SHP77 (cell line): ENCODE data around the gene LHFPL6.

Experiments
- DNase-seq, 2 experiments: peaks; one replicate each; lab custom pipeline; 2025; lab: John Stamatoyannopoulos, UW

LHFPL6 gene

GRCh38 chr13:39462428-39462827 lies 140.6 kb downstream of the LHFPL6 start:
- DNase-seq = no peak

DNA sequence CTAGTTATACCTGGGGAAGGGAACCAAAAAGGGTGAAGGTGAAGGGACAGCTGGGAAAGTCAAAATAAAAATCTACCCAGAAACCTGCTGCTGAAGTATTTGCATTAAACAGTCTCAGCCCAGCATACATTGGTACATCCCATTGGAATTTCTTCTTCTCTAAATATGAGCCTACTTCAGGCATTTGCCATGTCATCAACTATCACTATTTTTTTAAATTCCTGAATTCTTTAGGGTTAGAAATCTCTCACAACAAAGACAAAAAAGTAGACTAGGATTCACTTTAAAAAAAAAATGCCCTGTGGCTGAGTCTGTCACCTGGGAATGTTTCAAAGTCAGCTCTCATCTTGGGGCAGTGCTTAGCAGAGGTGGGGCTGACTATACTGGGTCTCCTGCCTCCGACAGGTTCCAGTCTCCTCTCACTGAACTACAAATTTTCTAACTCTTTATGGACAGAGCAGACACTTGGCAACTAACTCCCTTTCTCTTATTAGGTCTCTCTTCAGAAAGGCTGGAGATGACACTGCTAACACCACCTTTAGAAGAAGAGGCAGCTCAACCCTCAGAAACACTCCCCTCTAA lies 141.2 kb downstream of the LHFPL6 start:
- no peak for DNase-seq

- DNase-seq = no peak
Measured at GRCh38 chr13:39457274-39457673, 145.7 kb downstream of the LHFPL6 start.

GRCh38 chr13:39455521-39456175 lies 147.3 kb downstream of the LHFPL6 start:
- DNase-seq = no peak

DNA sequence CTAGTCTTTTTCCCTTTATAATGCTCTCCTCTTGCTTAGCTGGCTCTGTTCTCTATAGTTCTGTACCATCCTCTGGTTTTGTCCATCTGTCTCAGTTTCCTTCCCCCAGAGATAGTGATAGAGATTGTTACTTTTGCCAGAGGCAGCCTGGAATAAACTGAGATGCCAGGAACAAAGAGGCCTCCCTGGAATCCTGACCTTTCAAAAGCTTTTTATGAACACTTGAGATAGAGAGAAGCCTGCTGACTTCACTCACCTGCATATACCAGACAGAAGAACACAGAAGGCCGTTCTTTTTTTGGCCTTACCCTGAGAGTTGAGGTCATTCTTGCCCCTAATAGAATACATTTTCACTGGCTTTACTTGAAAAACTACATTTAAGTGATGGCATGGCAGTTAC lies 150.2 kb downstream of the LHFPL6 start:
- peak; percentile 5 to 32 for DNase-seq

DNA sequence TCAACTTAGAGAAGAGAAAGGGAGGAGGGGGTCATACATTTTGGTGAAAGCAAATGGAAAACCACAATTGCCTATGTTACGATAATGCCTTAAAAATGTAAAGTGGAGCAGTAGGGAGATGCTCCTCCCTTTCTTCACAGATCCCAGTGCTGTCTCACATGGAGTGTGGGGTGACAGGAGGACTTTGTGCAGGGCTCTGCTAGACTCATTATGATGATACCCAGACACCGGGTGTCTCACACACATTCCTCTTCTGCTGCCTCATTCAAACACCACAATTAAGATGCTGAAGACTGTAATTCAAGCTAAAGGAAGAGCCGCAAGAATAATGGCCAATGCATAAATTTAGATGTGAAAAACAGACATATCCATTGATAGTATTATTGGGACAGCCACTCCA lies 150.6 kb downstream of the LHFPL6 start:
- DNase-seq = no peak

DNA sequence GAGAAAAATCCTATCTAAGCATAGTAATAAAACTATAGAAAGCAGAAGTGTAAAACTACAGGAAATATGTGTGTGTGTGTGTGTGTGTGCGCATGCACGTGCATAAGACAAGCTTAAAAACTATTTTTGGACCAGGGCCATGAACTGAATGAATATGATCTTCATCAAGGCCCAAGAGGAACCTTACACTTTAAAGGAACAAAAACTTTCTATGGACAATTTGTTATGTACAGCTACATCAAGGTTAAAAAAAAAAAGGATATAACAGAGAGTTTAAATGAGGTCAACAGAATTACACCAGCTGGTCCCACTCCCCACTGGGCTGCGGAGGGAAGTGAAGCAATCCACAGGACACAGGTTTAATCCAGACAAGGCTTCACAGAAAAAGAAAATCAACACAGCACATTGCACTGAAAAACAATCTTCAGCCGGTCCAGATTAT lies 151.1 kb downstream of the LHFPL6 start:
- DNase-seq = peak in 1 of 2 experiments; percentile 35

GRCh38 chr13:39451301-39451700 lies 151.7 kb downstream of the LHFPL6 start:
- no peak for DNase-seq

DNA sequence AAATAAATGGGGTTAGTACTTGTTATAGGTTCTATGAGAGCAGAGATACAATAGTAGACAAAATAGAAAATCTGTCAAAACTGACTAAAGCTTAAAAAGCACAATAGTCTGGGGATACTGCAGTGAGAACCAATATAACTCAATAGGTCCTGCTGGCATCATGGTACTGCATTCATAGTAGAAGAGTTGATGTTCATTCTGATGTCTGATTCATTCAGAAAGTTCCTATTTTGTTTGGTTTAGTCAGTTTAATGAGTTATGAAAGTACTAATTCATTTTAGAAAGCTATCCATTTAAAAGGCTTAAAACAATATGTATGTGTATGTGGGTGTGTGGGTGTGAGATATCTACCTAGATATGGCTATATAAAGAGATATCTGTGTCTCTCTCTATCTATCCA lies 152.8 kb downstream of the LHFPL6 start:
- no peak for DNase-seq

GRCh38 chr13:39448834-39449233 lies 154.2 kb downstream of the LHFPL6 start:
- DNase-seq = no peak

GRCh38 chr13:39446865-39447264 lies 156.1 kb downstream of the LHFPL6 start:
- DNase-seq = no peak

DNA sequence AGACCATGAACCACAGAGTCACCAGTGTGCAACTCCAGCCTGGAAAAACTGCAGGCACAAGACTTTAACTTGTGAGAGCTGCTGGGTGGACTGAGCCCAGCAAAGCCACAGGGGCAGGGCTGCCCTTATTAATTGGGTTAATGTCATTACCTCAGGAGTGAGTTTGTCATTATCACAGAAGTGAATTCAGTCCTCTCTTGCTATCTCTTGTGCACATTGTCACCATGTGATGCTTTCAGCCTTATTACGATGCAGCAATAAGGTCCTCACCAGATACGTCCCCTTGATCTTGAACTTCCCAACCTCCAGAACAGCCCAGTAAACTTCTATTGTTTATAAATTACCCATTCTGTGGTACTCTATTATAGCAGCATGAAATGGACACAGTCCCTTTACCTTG lies 158.1 kb downstream of the LHFPL6 start:
- DNase-seq = no peak

- DNase-seq = no peak
Measured at GRCh38 chr13:39433651-39434050, 169.3 kb downstream of the LHFPL6 start.

DNA sequence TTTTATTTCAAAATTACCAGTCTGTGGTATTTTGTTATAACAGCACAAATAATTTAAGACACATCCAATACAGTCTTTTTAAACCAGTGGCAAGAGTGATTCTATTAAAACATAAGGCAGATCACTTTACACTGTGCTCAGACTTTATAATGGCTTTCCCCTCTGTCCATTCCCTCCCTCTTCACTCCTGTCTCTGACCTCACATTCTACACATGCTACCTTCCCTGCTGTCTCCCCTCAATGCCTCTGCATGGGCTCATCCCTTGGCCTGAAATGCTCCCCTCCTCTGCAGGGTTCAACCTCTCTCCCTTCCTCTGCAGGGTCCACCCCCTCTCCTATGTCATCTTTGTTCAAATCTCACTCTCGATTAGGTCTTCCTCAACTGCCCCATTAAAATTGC lies 170.8 kb downstream of the LHFPL6 start:
- DNase-seq = no peak

DNA sequence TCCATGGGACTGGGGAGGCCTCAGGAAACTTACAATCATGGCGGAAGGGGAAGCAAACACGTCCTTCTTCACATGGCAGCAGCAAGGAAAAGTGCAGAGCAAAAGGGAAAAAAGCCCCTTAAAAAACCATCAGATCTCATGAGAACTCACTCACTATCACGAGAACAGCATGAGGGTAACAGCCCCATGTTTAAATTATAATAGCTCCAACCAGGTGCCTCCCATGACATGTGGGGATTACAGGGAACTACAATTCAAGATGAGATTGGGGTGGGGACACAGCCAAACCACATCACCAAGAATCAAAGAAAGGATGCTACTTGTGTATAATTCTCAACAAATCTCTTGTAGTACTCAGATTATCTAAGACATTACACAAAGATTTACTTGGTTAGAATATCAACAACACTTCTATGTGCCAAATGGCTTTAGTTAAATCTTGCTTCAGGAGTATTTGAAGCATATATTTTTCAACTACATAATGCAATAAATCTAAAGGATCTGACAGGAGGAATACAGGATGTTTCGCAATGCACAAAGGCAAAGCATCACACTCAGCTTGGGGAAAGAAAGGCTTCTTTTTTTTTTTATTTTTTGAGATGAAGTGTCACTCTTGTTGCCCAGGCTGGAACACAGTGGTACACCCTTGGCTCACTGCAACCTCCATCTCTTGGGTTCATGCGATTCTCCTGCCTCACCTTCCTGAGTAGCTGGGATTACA lies 180.0 kb downstream of the LHFPL6 start:
- no peak for DNase-seq

GRCh38 chr13:39419876-39420275 lies 183.1 kb downstream of the LHFPL6 start:
- DNase-seq = peak; percentile 48 to 70

DNA sequence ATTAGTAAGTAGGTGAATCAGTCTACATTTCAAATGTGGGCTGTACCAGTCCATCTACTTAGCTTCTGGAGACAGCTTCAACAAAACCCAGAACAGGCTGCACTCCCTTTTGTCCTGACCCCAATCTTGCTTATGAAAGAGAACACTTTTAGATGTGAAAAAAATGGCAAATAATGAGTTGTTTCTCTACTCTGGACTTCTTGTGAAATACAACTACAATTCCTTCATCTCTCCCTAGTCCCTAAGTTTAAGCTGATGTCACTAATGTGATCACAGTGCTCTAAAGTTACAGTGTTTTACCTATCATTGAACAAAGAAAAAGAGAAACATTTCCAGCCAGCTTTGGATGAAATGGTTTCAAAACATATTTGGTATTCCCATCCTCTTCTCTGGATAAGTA lies 183.9 kb downstream of the LHFPL6 start:
- DNase-seq = no peak

GRCh38 chr13:39418424-39418823 lies 184.6 kb downstream of the LHFPL6 start:
- DNase-seq = no peak

DNA sequence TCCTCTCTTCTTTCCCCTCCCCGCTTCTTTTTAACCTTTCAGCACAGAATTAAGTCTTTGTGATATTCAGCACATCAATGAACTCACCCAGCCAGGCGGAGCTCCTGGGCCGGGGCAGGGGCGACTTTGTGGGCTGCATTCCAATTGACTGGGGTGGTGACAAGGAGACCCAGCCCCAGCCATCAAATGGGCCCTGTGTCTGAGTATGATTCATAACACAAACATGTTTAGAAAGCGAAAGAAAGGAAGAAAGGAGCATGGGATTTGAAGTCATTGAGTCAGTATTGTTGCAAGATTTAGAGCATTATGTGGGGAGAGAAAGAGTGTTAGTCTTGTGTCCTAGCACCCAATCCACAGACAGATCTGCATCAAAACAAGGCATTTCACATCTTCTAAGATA lies 185.3 kb downstream of the LHFPL6 start:
- no peak for DNase-seq

DNA sequence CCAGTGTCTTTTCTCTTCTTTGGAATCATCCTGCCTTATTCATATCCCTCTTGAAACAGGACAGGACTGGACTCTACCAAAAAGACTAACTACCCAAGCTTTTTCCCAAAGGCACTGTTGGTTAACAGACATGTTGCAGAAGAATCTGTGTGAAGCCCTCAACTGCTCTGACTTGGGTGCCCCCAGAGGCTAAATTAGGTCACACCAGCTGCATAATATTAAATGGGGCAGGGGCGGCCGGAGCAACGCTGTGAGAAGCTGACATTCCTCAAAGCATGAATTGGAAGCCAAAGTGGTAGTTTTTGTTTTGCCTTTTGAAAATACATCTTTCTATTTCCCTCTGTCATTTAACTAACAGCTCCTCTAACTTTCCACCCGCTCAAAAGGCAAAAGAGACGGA lies 185.9 kb downstream of the LHFPL6 start:
- DNase-seq = peak in 1 of 2 experiments; percentile 10

- DNase-seq = peak in 1 of 2 experiments; percentile 13
Measured at GRCh38 chr13:39415008-39415802, 187.8 kb downstream of the LHFPL6 start.

DNA sequence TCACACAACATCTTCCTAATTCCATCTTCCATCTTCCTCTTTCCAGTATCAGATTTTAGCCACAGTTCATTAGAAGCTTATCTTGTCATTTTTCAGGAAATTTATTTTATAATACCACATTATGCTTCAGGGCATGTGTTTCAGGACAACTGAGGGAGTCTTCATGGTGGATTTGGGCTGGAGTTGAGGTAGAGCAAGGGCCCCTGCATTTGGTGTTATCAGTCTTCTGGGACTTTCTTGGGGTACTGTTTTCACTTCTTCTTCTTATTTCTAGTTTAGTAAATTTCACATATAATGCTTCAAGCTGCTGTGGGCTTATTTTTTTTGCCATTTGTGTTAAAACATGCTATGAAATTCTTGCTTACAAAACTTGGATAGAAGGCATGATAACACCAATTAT lies 188.7 kb downstream of the LHFPL6 start:
- no peak for DNase-seq

DNA sequence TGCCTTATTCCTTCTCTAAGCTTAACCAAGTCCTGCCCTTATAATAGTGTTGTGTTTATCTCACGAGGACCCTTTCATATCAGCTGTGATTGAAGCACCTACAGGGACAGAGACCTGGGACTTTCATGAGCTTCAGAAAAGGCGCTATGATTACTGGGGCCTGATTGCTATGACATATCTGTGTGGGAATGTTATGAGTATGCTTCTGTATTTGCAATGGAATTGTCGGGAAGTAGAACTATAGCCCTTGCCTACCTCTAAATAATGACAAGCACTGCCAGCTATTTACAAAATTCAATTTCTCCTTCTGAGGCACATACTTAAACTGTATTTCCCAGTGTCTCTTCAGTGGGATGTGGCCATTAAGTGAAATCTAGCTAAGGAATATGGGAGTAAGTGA lies 191.5 kb downstream of the LHFPL6 start:
- no peak for DNase-seq
